Keratinocyte (primary cell): ENCODE measurements around the gene B4GAT1.

Experiments used
- CTCF ChIP-seq, 3 experiments: IDR thresholded peaks in 1 of 3; conservative IDR thresholded peaks in 1 of 3; optimal IDR thresholded peaks in 1 of 3; 2 replicates in 2 of 3; 3 replicates in 1 of 3; pipeline versions ENCODE3 to v1.5.1; 2011; ENCODE audit warnings: low read length in 3 of 3, mild to moderate bottlenecking in 3 of 3, moderate library complexity in 2 of 3, control low read depth in 1 of 3, inconsistent platforms in 1 of 3; ENCODE audit not compliant: insufficient read depth in 2 of 3; ENCODE audit errors: extremely low read depth in 1 of 3
- EZH2 ChIP-seq: IDR thresholded peaks from one replicate; pipeline ENCODE4 v1.6.1; 2012; ENCODE audit warnings: inconsistent platforms, mild to moderate bottlenecking, low read length, moderate library complexity

GRCh38 chr11:66322732-66323427 is 24.5 kb downstream of the B4GAT1 start:
- TF ChIP-seq CTCF (optimal IDR thresholded peaks at IDR 0.05 in 1 of 3, IDR thresholded peaks at IDR 0.05 in 1 of 3, conservative IDR thresholded peaks at IDR 0.05 in 1 of 3; ENCODE audit: extremely low read depth in 1 of 3, insufficient read depth in 2 of 3, low read length in 3 of 3) (no peak), EZH2 (no peak)
